HFFc6 (cell line): ENCODE data around the gene C10orf62. TPM values are rescaled to one million over a fixed set of nuclear protein-coding genes. Genes with fewer than 3 reads are reported as not detected.
"Not testable (repeated sequence)": the region's sequence is repeated elsewhere in the genome, so short reads cannot be mapped to it uniquely, and the experiment has no call there.

Experiments
- DNase-seq: peaks from one replicate; pipeline ENCODE4 v3.0.0-alpha.2; 2018
- H3K27ac Mint-ChIP-seq: 2 replicates; pipeline ENCODE4 v1.8.0; 2020; ENCODE audit warnings: mild to moderate bottlenecking, mixed read lengths
- H3K27me3 Mint-ChIP-seq: 2 replicates; pipeline ENCODE4 v1.8.0; 2021; ENCODE audit warnings: mild to moderate bottlenecking, moderate library complexity, mixed read lengths; ENCODE audit not compliant: insufficient read depth
- H3K36me3 Mint-ChIP-seq: 2 replicates; pipeline ENCODE4 v1.8.0; 2021; ENCODE audit warnings: low read depth, mixed read lengths
- H3K4me1 Mint-ChIP-seq: 2 replicates; pipeline ENCODE4 v1.8.0; 2020; ENCODE audit warnings: low read depth, mixed read lengths
- H3K4me3 Mint-ChIP-seq: 2 replicates; pipeline ENCODE4 v1.8.0; 2020; ENCODE audit warnings: mild to moderate bottlenecking, moderate library complexity, mixed read lengths
- H3K9me3 Mint-ChIP-seq: 2 replicates; pipeline ENCODE4 v1.8.0; 2020; ENCODE audit warnings: mild to moderate bottlenecking, mixed read lengths
- CTCF ChIP-seq: fragments of 200-600 bp; sonication (generic); IDR thresholded peaks from 2 replicates; pipeline ENCODE4 v1.5.0; 2021; ENCODE audit warnings: antibody characterized with exemption, mild to moderate bottlenecking
- total RNA-seq, 6 experiments: library from RNA; stranded (reverse); fragmentation: NEBNext Ultra II Directional; extraction: Animal tissue kit (Norgen Biotek cat#: 25700); gene quantifications; 2 replicates in 1 of 6; 3 replicates in 5 of 6; pipeline ENCODE4 v1.2.3, GENCODE V29; 2021

C10orf62 gene
- total RNA-seq, 6 experiments from 2014 or later: not detected

- no peaks in the 10 kb centered on the region for H3K36me3 Mint-ChIP-seq
- H3K9me3 Mint-ChIP-seq: no peaks in the 10 kb centered on the region
- DNase-seq: no peak
- TF ChIP-seq CTCF: no peak
- H3K27ac Mint-ChIP-seq: 0 out of 2 replicates have a peak overlapping the region, but pooled peaks have one; percentile 18
- peaks cover 23% of the 10 kb centered on the region for H3K4me1 Mint-ChIP-seq
- H3K27me3 Mint-ChIP-seq: no peaks in the 10 kb centered on the region
- no peak overlapping the region for H3K4me3 Mint-ChIP-seq
These were observed 41.6 kb downstream of the C10orf62 start for GRCh38 chr10:97631098-97631497.

GRCh38 chr10:97632949-97633884, 43.7 kb downstream of the C10orf62 start, which contains the start of gene MORN4:
TSS of gene MORN4 (minus strand) at chr10:97633500. CDS start at chr10:97619653, 13,847 bp downstream.
- Mint-ChIP-seq H3K27ac (peak within 1 kb of the TSS; percentile 84), H3K27me3 (no peaks in the 10 kb centered on the region), H3K9me3 (no peaks in the 10 kb centered on the region), H3K4me1 (peaks cover 23% of the 10 kb centered on the region), H3K4me3 (peak within 1 kb of the TSS; percentile 96), H3K36me3 (no peaks in the 10 kb centered on the region)
- no peak for TF ChIP-seq CTCF
- DNase-seq: peak; percentile 89

- Mint-ChIP-seq H3K9me3 (no peaks in the 10 kb centered on the region), H3K27me3 (no peaks in the 10 kb centered on the region), H3K27ac (peak overlapping the region; percentile 84), H3K36me3 (no peaks in the 10 kb centered on the region), H3K4me1 (peaks cover 23% of the 10 kb centered on the region), H3K4me3 (peak overlapping the region; percentile 96)
- TF ChIP-seq CTCF: peak; percentile 44; the same call in 1 of the 2 replicates
- no peak for DNase-seq
These were observed 44.4 kb downstream of the C10orf62 start for GRCh38 chr10:97633921-97634320.

GRCh38 chr10:97635577-97635976, 46.1 kb downstream of the C10orf62 start:
- no peak overlapping the region for H3K27ac Mint-ChIP-seq
- H3K4me1 Mint-ChIP-seq: peaks cover 29% of the 10 kb centered on the region
- TF ChIP-seq CTCF: no peak
- no peak for DNase-seq
- no peaks in the 10 kb centered on the region for H3K9me3 Mint-ChIP-seq
- H3K27me3 Mint-ChIP-seq: peaks cover 4% of the 10 kb centered on the region; the same call in 1 of the 2 replicates
- no peaks in the 10 kb centered on the region for H3K36me3 Mint-ChIP-seq
- H3K4me3 Mint-ChIP-seq: no peak overlapping the region

- DNase-seq, H3K27ac Mint-ChIP-seq, H3K9me3 Mint-ChIP-seq, H3K27me3 Mint-ChIP-seq, H3K4me3 Mint-ChIP-seq: not testable (repeated sequence)
- Mint-ChIP-seq H3K4me1 (peaks cover 17% of the 10 kb centered on the region), H3K36me3 (peaks cover 11% of the 10 kb centered on the region)
These were observed 49.6 kb downstream of the C10orf62 start for GRCh38 chr10:97639090-97639489.
